Measurements from ENCODE around the gene PRKAA2. TPM values are rescaled to one million over a fixed set of nuclear protein-coding genes. Genes with fewer than 3 reads are reported as not detected.

PRKAA2 gene
- total and polyA plus RNA-seq, 3 donors from 2014 or later = 1.8 to 5.3 (median 4.9) TPM

- no peaks in the 10 kb centered on the region for H3K9me3 ChIP-seq
- no peak for DNase-seq
- no peak overlapping the region for H3K4me3 ChIP-seq
- no peaks in the 10 kb centered on the region for H3K27me3 ChIP-seq
- 47 to 48% methylated on average over 1 of the region's 1 CpG for WGBS, 2 donors
- no peaks in the 10 kb centered on the region for H3K4me1 ChIP-seq
- no peak for TF ChIP-seq POLR2A (IDR thresholded peaks at IDR 0.05)
- no peak for TF ChIP-seq CTCF (IDR thresholded peaks at IDR 0.05)
- H3K27ac ChIP-seq = peak overlapping the region in 1 of 2 donors; percentile 22
- intact Hi-C loops (cut with DNase I; ENCODE audit: low total_unique reads) = no loop called here
- H3K36me3 ChIP-seq (ENCODE audit: low read depth, missing control alignments) = no peaks in the 10 kb centered on the region
Observed at GRCh38 chr1:56654126-56654923, 9.2 kb downstream of the PRKAA2 start.

GRCh38 chr1:56655991-56656613, 11.0 kb downstream of the PRKAA2 start:
- no peaks in the 10 kb centered on the region for H3K9me3 ChIP-seq
- TF ChIP-seq CTCF (IDR thresholded peaks at IDR 0.05) (no peak), POLR2A (IDR thresholded peaks at IDR 0.05) (no peak)
- WGBS, 2 donors = 94 to 95% methylated on average over 1 of the region's 1 CpG
- H3K36me3 ChIP-seq (ENCODE audit: low read depth, missing control alignments) = no peaks in the 10 kb centered on the region
- H3K4me3 ChIP-seq = no peak overlapping the region
- intact Hi-C loops (cut with DNase I; ENCODE audit: low total_unique reads) = no loop called here
- H3K27me3 ChIP-seq = no peaks in the 10 kb centered on the region
- no peaks in the 10 kb centered on the region for H3K4me1 ChIP-seq
- no peak overlapping the region for H3K27ac ChIP-seq
- DNase-seq = no peak

- H3K36me3 ChIP-seq (ENCODE audit: low read depth, missing control alignments) = no peaks in the 10 kb centered on the region
- no peaks in the 10 kb centered on the region for H3K4me1 ChIP-seq
- H3K27ac ChIP-seq = no peak overlapping the region
- no peak overlapping the region for H3K4me3 ChIP-seq
- TF ChIP-seq CTCF (IDR thresholded peaks at IDR 0.05) = no peak
- no peak for TF ChIP-seq POLR2A (IDR thresholded peaks at IDR 0.05)
- DNase-seq = no peak
- H3K27me3 ChIP-seq = no peaks in the 10 kb centered on the region
- 87 to 94% methylated on average over 4 of the region's 4 CpGs for WGBS, 2 donors
- no peaks in the 10 kb centered on the region for H3K9me3 ChIP-seq
- intact Hi-C loops (cut with DNase I; ENCODE audit: low total_unique reads) = no loop called here
Observed at GRCh38 chr1:56658254-56658653, 13.1 kb downstream of the PRKAA2 start.

- no peak overlapping the region for H3K27ac ChIP-seq
- H3K9me3 ChIP-seq = no peaks in the 10 kb centered on the region
- WGBS, 2 donors = 66% methylated on average over 1 of the region's 1 CpG
- DNase-seq = no peak
- TF ChIP-seq POLR2A (IDR thresholded peaks at IDR 0.05) (no peak), CTCF (IDR thresholded peaks at IDR 0.05) (no peak)
- no peaks in the 10 kb centered on the region for H3K27me3 ChIP-seq
- H3K4me3 ChIP-seq = no peak overlapping the region
- no peaks in the 10 kb centered on the region for H3K4me1 ChIP-seq
- no peaks in the 10 kb centered on the region for H3K36me3 ChIP-seq (ENCODE audit: low read depth, missing control alignments)
- intact Hi-C loops (cut with DNase I; ENCODE audit: low total_unique reads) = no loop called here
Observed at GRCh38 chr1:56660293-56660692, 15.2 kb downstream of the PRKAA2 start.

All from testis (tissue), 3 donors.